ENCODE results near the gene SUPT3H.
"Not testable (repeated sequence)": the region's sequence is repeated elsewhere in the genome, so short reads cannot be mapped to it uniquely, and the experiment has no call there.

SUPT3H gene

DNA sequence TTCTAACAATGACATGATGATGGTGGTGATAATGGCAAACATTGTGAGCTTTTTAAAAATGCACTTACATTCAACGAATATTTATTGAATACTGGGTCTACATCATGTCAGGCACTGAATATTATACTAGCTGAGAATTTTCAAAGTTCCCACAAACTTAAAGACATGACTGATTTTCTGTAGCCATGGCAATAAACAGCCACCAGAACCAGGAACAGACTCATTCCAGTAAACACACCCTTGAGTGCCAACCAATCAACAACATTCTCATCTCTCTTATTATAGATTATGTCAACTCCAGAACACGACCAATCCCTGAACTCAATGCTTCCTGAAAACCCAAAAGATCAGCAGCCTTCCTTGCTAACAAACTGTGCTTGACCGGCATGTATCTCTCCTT lies 262.0 kb downstream of the SUPT3H start:
- DNase-seq (ENCODE audit: low read depth), result no peak

DNA sequence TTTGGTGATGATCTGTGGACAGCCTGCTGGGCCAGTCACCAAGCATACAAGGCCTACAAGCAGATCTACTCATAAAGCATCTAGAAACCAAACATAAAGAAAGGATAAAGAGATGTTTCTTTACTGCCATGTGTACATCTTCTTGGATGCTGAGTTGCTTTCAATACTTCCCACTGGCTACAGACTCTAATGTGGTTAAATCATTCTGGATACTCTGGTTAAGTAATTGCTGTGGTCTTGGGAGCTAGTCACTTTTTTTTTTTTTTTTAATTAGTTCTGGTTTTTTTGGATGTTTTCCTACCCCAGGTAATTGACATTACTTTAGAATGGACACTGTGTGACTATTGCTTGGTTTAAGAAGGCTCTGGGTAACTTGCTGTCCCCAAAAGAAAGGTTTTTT lies 265.0 kb downstream of the SUPT3H start:
- DNase-seq (ENCODE audit: low read depth), result no peak

DNA sequence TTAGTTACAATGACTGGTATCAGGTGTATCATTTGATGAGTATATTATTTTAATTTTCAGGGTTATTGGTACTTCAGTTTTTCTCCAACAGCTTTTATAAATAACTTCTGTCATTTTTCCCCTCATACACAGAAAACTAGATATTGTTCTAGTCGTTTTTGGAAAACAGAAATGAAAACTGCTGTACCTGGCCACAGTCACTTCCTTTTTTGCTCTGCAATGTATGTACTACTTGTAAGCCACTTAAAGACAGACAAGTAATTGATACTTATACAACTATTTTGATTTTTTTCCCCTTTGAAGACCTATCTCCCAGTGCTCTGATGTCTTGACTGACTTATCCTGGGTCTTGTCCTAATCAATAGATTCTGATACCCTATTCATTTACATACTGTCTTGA lies 268.2 kb downstream of the SUPT3H start:
- DNase-seq (ENCODE audit: low read depth), result no peak

DNA sequence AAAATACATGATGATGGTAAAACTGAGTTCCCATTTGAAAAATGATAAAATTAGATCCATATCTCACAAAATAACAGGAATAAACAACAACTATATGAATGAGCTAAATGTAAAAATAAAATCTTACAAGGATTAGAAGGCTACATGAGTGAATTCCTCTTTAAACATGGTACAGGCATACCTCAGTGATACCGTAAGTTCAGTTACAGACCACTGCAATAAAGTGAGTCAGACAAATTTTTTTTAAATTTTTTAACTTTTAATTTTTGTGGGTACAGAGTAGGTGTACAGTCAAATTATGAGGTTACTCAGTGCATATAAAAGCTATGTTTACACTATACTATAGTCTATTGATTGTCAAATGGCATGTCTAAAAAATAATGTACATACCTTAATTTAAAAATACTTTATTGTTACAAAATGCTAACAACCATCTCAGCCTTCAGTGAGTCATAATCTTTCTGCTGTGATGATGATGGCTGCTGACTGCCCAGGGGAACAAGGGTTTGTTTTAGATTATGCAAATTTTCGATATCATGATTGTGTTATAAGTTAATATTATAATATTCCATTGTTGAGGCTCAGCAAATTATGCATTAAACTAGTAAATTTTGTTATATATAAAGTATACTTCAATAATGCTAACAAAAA lies 272.4 kb downstream of the SUPT3H start:
- peak; percentile 38 for DNase-seq (ENCODE audit: low read depth)

DNA sequence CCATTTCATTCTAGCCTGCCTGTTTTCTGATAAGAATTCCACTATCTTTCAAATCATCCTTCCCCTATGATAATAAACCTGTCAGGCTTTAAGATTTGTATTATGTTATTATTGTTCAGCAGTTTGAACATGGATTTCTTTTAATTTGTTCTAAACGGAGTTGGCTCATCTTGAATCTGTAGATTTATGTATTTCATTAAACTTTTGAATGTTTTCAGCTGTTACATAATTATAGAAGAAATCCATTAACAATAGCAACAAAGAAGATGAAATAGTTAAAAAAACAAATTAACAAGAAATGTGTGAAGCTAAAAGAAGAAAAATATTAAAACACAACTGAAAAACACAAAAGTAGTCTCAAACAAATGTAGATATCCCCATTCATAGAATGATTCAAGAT lies 273.3 kb downstream of the SUPT3H start:
- no peak for DNase-seq (ENCODE audit: low read depth)

DNA sequence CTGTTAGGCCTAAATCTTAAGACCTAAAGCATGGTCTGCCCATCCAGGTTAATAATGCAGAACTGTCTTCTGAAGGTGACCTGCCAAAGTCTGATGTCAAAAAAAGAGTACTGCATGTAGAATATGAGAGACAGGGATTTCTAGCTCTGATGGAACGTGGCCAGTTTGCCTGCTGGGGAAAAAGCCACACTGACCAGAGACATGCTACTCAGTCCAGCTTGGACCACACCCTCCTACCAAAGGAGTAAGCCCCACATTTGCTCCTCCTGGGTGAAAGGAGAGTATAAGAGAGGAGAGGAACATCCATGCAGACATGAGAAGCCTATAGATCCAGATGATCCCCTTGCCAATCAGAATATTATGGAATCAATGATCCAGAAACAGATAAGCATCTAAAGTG lies 279.5 kb downstream of the SUPT3H start:
- DNase-seq (ENCODE audit: low read depth), result no peak

DNA sequence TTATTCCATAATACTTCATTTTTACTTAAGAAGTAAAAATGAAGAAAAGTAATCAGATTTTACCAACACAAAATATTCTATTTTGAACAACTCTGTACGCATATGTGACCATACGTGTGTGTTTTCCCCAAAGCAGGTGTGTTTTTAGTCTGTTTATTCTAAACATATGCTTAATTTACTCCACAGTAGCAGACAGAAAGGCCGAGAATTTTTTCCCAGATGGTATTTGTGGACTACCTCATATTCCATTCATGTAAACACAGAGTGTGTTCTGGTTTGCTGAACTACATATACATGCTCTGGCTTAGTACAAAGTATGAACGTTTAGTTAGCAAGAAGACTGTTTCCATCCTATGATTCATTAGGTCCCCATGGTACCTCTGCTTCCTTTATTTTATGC lies 282.9 kb downstream of the SUPT3H start:
- no peak for DNase-seq (ENCODE audit: low read depth)

DNA sequence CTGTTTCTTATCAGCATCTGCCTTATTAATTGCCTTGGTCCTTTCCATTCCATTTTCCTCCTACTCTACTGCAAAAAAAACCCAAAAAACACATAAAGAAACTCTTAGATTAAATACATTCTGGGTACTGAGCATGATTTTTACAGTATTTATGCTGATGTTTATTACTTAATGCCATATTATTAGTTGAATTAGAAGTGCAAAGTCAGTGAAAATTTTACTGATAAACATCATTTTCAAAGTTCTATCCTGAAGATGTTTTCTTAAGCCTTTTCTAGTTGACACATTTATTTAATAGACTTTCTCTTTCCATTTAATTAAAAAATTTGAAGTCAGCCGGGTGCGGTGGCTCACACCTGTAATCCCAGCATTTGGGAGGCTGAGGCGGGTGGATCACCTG lies 285.6 kb downstream of the SUPT3H start:
- DNase-seq (ENCODE audit: low read depth), result no peak

DNA sequence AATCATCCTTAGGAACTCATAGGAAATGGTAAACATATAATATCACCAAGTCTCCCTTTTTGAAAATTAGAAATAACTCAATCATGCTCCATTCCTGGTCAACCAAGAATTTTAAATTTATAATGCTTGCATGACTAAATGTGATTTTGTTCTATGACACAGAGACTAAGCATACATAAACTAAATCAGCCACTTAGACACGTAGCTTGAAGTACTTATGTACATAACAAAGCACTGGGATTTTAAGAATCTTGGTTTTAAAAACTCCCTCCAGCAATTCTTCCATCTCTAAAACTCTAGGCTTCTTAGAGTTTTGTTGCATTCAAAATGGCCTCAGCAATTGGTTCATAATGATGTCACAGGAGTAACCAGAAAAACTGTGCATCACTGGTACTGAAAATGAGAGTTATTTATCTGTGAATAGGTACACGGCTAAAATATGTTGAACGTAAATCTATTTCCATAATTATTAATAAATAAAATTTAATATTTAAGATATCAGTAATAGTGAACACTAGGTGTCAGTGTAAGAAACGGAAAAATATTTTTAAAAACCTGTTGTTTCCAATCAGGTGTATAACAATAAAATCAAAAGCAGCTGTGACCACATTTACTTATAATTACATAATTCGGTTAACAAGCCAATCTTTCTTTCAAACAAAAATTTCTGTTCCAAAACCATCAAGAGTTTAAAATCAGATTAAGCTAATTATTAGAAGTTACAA lies 291.2 kb downstream of the SUPT3H start:
- no peak for DNase-seq (ENCODE audit: low read depth)

DNA sequence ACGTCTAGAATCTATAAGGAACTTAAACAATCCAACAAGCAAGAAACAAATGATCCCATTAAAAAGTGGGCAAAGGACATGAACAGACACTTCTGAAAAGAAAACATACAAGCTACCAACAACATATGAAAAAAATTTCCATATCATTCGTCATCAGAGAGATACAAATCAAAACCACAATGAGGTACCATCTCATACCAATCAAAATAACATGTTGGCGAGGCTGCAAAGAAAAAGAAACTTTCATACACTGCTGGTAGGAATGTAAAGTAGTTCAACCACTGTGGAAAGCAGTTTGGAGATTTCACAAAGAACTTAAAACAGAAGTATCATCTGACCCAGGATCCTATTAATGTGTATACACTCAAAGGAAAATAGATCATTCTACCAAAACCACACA lies 293.5 kb downstream of the SUPT3H start:
- no peak for DNase-seq (ENCODE audit: low read depth)

DNA sequence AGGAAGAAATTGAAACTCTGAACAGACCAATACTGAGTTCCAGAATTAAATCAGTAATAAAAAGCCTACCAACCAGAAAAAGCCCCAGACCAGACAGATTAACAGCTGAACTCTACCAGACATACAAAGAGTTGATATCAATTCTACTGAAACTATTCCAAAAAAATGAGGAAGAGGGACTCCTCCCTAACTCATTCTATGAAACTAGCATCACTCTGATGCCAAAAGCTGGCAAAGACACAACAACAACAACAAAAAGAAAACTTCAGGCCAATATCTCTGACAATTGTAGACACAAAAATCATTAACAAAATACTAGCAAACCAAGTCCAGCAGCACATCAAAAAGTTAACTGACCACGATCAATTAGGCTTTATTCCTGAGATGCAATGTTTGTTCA lies 295.6 kb downstream of the SUPT3H start:
- DNase-seq (ENCODE audit: low read depth), result no peak

DNA sequence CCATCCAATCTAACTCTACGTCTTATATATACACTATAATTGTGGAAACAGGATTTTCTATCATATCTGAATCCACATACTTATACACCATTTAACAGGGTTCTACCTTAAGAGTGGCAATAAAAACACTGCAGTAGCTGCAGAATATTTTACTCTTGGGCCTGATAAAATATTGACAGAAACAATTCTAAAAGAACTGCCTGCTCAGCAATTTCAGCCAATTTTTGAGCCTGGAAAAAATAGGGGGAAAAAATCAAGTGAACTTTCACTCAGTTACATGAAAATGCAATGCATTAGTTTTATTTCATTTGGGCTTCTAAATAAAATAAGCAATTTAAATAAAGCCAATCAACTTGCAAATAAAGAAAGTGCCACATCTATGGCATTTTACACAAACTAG lies 296.1 kb downstream of the SUPT3H start:
- DNase-seq (ENCODE audit: low read depth), result no peak

DNA sequence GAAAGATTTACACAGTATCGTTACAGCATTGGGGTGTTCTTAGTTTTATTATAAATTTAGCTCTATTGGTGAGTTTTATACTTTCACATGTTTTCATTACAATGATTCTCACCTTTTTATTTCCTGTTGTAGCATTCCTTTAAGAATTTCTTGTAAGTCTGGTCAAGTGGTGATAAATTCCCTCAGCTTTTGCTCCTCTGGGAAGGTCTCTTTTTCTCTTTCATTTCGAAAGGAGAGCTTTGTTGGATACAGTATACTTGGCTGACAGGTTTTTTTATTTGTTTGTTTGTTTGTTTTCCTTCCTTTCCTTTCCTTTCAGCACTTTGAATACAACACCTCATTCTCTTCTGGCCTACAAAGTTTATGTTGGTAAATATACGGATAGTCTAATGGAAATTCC lies 299.3 kb downstream of the SUPT3H start:
- DNase-seq (ENCODE audit: low read depth), result no peak

DNA sequence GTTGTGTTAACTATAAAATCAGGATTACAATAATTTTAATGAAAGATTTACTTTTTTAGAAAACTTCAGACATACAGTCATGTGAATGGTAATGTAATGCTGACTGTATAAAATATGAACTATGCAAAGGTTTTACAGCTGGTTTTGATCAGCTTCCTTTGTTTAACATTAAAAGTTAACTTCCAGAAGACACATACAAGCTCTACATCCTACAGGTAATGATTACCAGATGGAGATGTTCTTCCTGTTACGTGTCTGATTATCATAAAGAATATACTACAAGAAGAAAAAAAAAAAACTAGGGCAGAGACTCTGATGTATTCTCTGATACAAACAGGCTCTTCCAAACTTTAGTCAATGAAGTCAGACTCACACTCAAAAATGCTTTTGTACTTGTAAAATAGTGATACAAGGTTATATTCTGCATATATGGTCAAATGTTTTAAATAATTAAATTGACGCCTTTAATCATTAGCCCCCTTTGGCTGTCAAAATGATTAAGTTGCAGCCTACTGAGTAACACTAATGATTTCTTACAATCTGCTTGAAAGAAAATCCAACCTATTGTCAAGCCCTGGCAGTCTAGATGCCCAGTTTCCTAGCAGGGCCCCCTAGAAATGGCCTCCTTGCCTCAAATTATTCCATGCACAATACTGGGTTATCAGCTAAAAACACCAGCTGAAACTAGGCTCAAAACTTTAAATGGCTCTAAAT lies 301.4 kb downstream of the SUPT3H start:
- peak; percentile 36 for DNase-seq (ENCODE audit: low read depth)

DNA sequence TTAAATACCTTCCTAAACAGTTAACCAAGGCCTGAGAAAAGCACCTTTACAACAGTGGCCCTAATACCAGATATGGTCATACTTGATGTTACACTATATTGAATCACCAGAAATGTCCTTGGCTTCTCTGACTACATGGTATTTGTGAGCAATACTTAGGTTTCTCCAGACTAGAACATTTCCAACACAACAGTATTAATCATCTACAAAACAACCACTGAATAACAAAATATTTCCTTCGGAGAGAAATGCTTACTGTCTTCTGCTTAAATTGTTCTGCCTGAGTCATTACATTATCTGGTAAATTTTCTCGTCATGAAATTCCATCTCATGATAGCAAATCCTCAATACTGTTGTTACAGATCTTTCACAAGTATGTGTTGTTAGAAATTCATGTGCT lies 302.5 kb downstream of the SUPT3H start:
- peak; percentile 93 for DNase-seq (ENCODE audit: low read depth)

DNA sequence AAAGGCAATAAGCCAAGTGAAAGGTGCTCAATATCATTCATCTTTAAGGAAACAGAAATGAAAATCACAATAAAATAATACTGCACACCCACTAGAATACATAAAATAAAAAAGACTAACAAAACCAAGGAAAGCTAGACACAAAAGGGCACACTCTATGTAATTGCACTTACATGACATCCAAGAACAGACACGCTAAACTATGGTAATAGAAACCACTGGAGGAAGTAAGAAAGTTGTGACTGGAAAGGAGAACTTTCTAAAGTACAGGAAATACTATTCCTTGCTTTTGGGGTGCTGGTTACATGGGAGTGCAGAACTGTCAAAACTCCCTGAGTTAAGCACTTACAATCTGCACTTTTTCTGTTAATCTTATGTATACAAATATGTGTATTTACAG lies 303.3 kb downstream of the SUPT3H start:
- no peak for DNase-seq (ENCODE audit: low read depth)

DNA sequence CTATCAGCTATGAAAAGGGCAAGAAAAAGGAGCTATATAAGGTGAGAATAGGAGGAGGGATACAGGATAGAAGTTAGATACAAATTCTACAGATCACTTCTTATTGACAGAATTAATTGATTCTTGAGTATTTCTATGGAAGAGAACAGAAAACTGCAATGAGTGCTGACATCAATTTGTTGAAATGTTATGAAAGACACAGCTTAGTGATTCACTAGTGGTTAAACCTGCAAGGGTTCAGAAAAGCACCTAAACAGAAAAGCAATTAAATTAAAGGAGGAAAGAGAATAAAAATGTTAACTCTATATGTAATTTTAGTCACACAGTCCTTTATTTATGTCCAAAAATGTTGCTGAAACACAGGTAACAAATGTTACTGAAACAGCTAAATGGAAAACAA lies 304.0 kb downstream of the SUPT3H start:
- DNase-seq (ENCODE audit: low read depth), result no peak

DNA sequence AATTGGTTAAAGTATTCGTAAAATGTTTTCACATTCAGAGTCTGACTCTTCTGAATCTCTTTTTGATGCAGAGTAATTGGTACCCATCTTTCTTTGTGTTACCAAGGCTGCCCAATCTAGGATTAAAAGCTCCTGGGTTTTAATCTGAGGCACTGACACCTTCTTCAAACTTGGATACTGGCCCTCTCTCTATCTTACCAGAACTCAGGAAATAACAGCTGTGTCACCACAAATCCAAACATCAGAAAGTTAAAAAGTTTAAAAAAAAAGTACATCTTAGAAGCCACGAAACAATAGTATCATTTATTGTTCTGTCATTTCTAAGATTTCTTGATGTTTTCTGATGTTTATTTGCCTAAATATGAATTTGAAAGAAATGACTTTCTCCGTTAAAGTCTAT lies 305.1 kb downstream of the SUPT3H start:
- DNase-seq (ENCODE audit: low read depth), result no peak

DNA sequence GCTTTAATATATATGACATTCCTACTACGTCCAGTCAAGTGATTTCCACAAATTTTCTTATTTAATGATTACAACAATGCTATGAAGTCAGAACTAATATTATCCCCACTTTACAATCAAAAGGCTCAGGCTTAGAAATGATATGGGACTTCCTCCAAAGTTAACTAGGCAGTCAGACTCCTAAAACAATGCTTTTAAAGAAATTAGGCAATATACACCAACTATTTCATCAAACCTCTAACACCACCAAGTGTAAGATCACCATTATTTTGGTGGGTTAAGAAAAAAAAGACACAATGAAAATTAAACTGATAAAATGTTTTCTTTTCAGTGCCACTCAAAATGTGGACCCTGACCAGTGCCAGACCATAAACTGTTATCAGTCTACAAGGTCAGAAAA lies 305.7 kb downstream of the SUPT3H start:
- DNase-seq (ENCODE audit: low read depth), result no peak

DNA sequence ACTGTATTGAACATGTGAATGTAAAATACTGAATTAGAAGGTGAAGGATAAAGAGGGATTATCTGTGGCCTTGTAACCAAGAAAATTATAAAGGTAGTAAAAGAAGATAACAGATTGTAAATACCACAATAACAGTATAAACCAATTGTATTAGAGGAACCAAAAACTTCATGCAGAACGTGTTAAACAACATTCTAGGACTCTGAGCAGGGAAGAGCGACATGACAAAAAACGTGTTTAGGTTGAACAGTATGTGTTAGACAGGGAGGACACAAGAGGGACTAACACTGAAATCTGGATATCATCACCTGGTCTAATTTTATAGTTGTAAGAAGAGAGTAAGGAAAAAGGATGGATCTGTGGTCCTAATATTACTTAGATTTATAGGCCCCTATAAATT lies 308.6 kb downstream of the SUPT3H start:
- DNase-seq (ENCODE audit: low read depth), result no peak

DNA sequence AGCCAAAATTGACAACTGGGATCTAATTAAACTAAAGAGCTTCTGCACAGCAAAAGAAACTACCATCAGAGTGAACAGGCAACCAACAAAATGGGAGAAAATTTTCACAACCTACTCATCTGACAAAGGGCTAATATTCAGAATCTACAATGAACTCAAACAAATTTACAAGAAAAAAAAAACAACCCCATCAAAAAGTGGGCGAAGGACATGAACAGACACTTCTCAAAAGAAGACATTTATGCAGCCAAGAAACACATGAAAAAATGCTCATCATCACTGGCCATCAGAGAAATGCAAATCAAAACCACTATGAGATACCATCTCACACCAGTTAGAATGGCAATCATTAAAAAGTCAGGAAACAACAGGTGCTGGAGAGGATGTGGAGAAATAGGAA lies 310.3 kb downstream of the SUPT3H start:
- DNase-seq (ENCODE audit: low read depth), result not testable (repeated sequence)

DNA sequence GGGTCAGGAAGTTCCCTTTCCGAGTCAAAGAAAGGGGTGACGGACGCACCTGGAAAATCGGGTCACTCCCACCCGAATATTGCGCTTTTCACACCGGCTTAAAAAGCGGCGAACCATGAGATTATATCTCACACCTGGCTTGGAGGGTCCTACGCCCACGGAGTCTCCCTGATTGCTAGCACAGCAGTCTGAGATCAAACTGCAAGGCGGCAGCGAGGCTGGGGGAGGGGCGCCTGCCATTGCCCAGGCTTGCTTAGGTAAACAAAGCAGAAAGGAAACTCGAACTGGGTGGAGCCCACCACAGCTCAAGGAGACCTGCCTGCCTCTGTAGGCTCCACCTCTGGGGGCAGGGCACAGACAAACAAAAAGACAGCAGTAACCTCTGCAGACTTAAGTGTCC lies 315.1 kb downstream of the SUPT3H start:
- not testable (repeated sequence) for DNase-seq (ENCODE audit: low read depth)

DNA sequence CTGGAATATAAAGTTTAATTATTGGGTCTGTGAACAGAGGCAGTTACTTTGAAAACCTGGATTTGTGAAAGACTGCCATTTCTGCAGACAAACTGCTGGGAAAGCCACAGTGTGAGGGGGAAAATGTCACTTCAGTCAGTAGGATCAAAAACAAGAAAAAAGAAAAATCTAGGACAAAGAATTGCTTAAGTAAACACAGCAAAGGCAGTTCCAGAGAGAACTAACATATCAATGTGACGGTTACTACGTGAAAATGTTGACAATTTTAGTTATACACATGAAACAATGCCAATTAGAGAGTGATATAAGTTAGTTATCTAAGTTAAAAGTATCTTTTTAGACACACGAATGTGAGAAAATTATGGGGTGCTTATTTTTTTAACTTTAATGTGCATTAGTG lies 320.0 kb downstream of the SUPT3H start:
- no peak for DNase-seq (ENCODE audit: low read depth)

DNA sequence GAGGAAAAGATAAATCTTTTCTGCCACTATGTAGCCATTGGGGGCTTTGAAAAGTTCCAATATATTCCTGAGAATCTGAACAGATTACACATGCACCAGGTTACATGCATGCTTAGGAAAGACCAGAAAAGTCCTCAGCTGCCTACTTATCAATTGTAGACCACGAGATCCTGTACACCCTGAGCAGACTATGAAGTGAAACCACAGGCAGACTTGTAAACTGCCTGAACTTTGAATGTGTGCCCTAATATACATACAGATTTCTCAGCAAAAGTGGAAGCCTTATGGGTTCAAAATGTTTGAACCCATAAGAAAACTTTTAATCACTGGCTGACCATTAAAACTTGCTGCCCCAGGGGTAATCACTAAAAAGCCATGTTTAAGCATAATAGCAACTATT lies 323.1 kb downstream of the SUPT3H start:
- no peak for DNase-seq (ENCODE audit: low read depth)
